Heart left ventricle (tissue), 16 donors: ENCODE data around the gene MFSD2A. TPM values are rescaled to one million over a fixed set of nuclear protein-coding genes. Genes with fewer than 3 reads are reported as not detected.

ENCODE experiments used
- ATAC-seq, 4 donors: fragments of 200-7000 bp; cut with Tn5 transposase; one replicate each; pipeline ENCODE4 v1.9.1; 2020 to 2022; ENCODE audit warnings: moderate library complexity in 4 of 4, mild to moderate bottlenecking in 3 of 4, moderate number of reproducible peaks in 1 of 4
- DNase-seq, 5 donors: peaks; one replicate each; pipeline ENCODE4 v3.0.0-alpha.2; 2020
- H3K27ac ChIP-seq, 12 donors: fragments of 200-600 bp; sonication (generic) in 4 of 12; one replicate each; pipeline versions ENCODE4 v1.5.0 to v1.8.0; 2016 to 2022; ENCODE audit warnings: mild to moderate bottlenecking in 2 of 12
- H3K27me3 ChIP-seq, 9 donors: fragments of 200-600 bp; sonication (generic) in 2 of 9; one replicate each; pipeline versions ENCODE4 v1.5.1 to v1.8.0; 2016 to 2022; ENCODE audit warnings: mild to moderate bottlenecking in 3 of 9
- H3K36me3 ChIP-seq, 9 donors: fragments of 200-600 bp; sonication (generic) in 2 of 9; one replicate each; pipeline versions ENCODE4 v1.5.0 to v1.8.0; 2018 to 2022; ENCODE audit warnings: mild to moderate bottlenecking in 2 of 9
- H3K4me1 ChIP-seq, 12 donors: fragments of 200-600 bp; sonication (generic) in 4 of 12; one replicate each; pipeline versions ENCODE4 v1.5.0 to v1.8.0; 2016 to 2022; ENCODE audit warnings: mild to moderate bottlenecking in 3 of 12
- H3K4me3 ChIP-seq, 12 donors: fragments of 200-600 bp; sonication (generic) in 4 of 12; one replicate each; pipeline versions ENCODE4 v1.5.0 to v1.8.0; 2017 to 2022; ENCODE audit warnings: mild to moderate bottlenecking in 9 of 12, moderate library complexity in 4 of 12
- H3K9me3 ChIP-seq, 12 donors: fragments of 200-600 bp; sonication (generic) in 4 of 12; one replicate each; pipeline versions ENCODE4 v1.5.0 to v1.8.0; 2016 to 2022; ENCODE audit warnings: mild to moderate bottlenecking in 1 of 12
- POLR2A ChIP-seq, 2 donors: fragments of 450-650 bp; IDR thresholded peaks; one replicate each; pipeline ENCODE4 v1.6.1; 2017; ENCODE audit warnings: antibody characterized with exemption in 2 of 2, mild to moderate bottlenecking in 2 of 2, moderate library complexity in 2 of 2
- WGBS, 4 donors: extraction: QIAGEN DNeasy Blood & Tissue Kit in 2 of 4; methylation state at CpG; one replicate each; pipeline versions ENCODE4 v1.1.5 to v1.1.7; 2013 to 2018; 5-methylcytosine and 5-hydroxymethylcytosine counted together
- intact Hi-C, 10 donors: fragments of 100-400 bp; cut with DNase I; formaldehyde crosslinking; loops; one replicate each; pipeline versions ENCODE4 v1.11.1 to v1.14.2; 2022
- polyA plus RNA-seq, 2 donors: library from polyadenylated mRNA; stranded (reverse); fragments of 200-250 nt; gene quantifications; one replicate each; pipeline ENCODE4 v1.2.3, GENCODE V29; 2013
- total RNA-seq, 9 donors: library from RNA; depleted of rRNA in 2 of 9; stranded (reverse); fragments of >200 nt in 2 of 9; fragmentation: NEBNext Ultra II Directional in 3 of 9; extraction: Animal tissue kit (Norgen Biotek cat#: 25700) in 3 of 9; gene quantifications; one replicate each; pipeline versions ENCODE4 v1.1.0 to v1.2.4, GENCODE V29; 2016 to 2023
- TF ChIP-seq, protein P1 (sequence below), 12 donors: fragments of 200-600 bp; sonication (generic) in 4 of 12; IDR thresholded peaks; one replicate each; pipeline versions ENCODE4 v1.5.0 to v1.8.0; 2018 to 2022; ENCODE audit warnings: antibody characterized with exemption in 12 of 12, mild to moderate bottlenecking in 5 of 12
- donor health status: ischemic (EF 13 %, LVEDD 7.1; RV severe dilation, severe dysfunction).
- donor health status: healthy with polysubstance abuse.
- donor health status: DM: no; HTN: yes; CAD: no.
- donor health status: DM: no; HTN: no; CAD: no.
- donor health status: ischemic (EF 25% LVEDD 6.9; RV normal size, moderate dysfunction).
- donor health status: ischemic (EF 25% LVEDD 5.7; RV mildly dilated, moderate dysfunction).
- donor health status: healthy.
- donor health status: DM: yes; HTN: yes; CAD: no.
- donor health status: ischemic (EF 35%, LVEDD 5.7; RV mildly dilated, moderate dysfunction).
- donor health status: nonischemic (EF 11% LVEDD 7.7; RV severe dilation, severe dysfunction).
- donor health status: DM: yes; HTN: yes; CAD: no.
- donor health status: PGD.
- donor health status: ischemic (EF 29% LVEDD 5.4; RV normal size, mild dysfunction).
- donor health status: nonischemic (EF 23%, LVEDD 6.1; RV moderate dilation, normal function).

The MFSD2A gene
- total and polyA plus RNA-seq, 11 donors: 0.11 to 12.7 (median 0.96) TPM

DNA sequence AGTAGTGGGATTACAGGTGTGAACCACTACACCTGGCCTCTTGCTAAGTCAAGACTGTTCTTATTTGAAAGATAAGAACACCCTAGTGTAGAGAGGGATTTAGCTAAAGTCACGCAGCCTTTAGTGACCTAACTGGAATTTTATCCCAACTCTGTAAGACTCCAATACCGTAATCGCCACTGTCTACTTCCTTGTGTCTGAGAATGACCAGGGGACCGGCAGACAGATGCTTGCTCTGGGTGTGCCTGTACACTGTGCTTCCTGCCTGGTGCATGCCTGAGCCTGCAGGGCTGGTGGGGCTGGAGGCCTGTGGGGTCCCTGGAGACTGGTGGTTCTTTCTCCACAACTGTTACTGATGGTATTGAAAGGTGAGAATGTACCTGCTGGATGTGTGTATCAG is 15.3 kb downstream of the MFSD2A start:
- intact Hi-C loops: loop anchor here in 4 of 10 donors (5.0 to 10.0 kb wide), 3 partner anchors 53 to 65 kb away; no protein-coding TSS in a partner anchor
- Histone ChIP-seq H3K4me3 (no peak overlapping the region), H3K36me3 (no peaks in the 10 kb centered on the region), H3K27me3 (no peaks in the 10 kb centered on the region), H3K27ac (no peak overlapping the region), H3K4me1 (peaks cover 0 to 5% (median 0%) of the 10 kb centered on the region in 12 donors), H3K9me3 (no peaks in the 10 kb centered on the region)
- DNase-seq (no peak), ATAC-seq (no peak)
- 61 to 69% (median 65%) methylated on average over 4 of the region's 4 CpGs for WGBS, 4 donors
- no peak for TF ChIP-seq POLR2A (IDR thresholded peaks at IDR 0.05)
- TF ChIP-seq, protein P1, sequence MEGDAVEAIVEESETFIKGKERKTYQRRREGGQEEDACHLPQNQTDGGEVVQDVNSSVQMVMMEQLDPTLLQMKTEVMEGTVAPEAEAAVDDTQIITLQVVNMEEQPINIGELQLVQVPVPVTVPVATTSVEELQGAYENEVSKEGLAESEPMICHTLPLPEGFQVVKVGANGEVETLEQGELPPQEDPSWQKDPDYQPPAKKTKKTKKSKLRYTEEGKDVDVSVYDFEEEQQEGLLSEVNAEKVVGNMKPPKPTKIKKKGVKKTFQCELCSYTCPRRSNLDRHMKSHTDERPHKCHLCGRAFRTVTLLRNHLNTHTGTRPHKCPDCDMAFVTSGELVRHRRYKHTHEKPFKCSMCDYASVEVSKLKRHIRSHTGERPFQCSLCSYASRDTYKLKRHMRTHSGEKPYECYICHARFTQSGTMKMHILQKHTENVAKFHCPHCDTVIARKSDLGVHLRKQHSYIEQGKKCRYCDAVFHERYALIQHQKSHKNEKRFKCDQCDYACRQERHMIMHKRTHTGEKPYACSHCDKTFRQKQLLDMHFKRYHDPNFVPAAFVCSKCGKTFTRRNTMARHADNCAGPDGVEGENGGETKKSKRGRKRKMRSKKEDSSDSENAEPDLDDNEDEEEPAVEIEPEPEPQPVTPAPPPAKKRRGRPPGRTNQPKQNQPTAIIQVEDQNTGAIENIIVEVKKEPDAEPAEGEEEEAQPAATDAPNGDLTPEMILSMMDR (IDR thresholded peaks at IDR 0.05): no peak

DNA sequence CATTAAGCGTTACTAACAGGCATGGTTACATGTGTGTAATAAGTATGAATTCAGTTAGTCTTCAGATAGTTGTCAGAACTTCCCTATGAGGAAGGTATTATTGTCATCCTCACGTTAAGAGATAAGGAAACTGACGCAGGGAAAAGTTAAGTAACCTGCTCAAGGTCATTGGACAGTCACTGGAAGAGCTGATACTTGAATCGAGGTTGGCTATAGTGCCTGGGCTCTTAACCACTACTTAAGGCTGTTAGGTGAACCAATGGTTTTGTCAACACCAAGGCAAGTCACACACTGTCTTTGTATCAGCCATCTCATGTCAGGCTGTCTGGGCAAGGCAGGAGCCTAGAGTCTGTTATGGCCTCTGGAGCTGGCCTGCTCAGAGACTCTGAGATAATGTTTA is 16.2 kb downstream of the MFSD2A start:
- Histone ChIP-seq H3K27me3 (no peaks in the 10 kb centered on the region), H3K36me3 (no peaks in the 10 kb centered on the region), H3K4me1 (peaks cover 0 to 5% (median 0%) of the 10 kb centered on the region in 12 donors), H3K27ac (no peak overlapping the region), H3K9me3 (no peaks in the 10 kb centered on the region), H3K4me3 (no peak overlapping the region)
- TF ChIP-seq, protein P1 (IDR thresholded peaks at IDR 0.05): no peak
- TF ChIP-seq POLR2A (IDR thresholded peaks at IDR 0.05): no peak
- DNase-seq (no peak), ATAC-seq (peak in 1 of 4 donors; percentile 32)
- intact Hi-C loops: loop anchor here in 4 of 10 donors (5.0 to 10.0 kb wide), 3 partner anchors 54 to 64 kb away; no protein-coding TSS in a partner anchor
- 51 to 69% (median 62%) methylated on average over 4 of the region's 4 CpGs for whole genome bisulfite sequencing, 4 donors

DNA sequence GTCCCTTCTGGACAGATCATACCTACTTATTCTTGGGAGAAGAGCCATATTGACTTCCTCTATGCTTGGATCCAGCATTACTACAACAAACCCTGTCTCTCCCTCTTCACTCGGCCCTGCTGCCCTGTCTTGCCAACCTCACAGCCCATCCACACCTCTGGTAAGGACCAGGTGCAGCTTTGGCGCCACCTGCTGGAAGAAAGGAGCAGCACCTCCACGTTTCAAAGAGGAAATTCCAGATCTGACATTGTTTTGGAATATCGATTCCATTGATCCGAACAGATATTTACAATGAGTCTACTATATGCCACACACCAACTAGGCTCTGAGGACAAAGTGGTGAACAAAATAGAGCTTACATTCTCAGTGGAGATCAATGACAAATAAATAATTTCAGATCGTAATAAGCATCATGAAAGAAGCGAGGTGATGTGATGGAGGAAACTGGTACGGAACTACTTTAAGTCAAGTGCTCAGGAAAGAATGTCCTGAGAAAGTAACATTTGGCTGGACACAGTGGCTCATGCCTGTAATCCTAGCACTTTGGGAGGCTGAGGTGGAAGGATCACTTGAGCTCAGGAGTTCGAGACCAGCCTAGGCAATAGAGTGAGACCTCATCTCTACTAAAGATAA is 18.7 kb downstream of the MFSD2A start:
- no peaks in the 10 kb centered on the region for H3K9me3 ChIP-seq
- peaks cover 0 to 5% (median 0%) of the 10 kb centered on the region in 12 donors for H3K4me1 ChIP-seq
- no peak overlapping the region for H3K27ac ChIP-seq
- no peak overlapping the region for H3K4me3 ChIP-seq
- TF ChIP-seq POLR2A (IDR thresholded peaks at IDR 0.05): no peak
- TF ChIP-seq, protein P1 (IDR thresholded peaks at IDR 0.05): peak; percentile 93 to 99 (median 96)
- no peaks in the 10 kb centered on the region for H3K36me3 ChIP-seq
- no peaks in the 10 kb centered on the region for H3K27me3 ChIP-seq
- intact Hi-C loops: loop anchor here (1.0 to 10.0 kb wide), 9 partner anchors 54 to 159 kb away; no protein-coding TSS in a partner anchor
- ATAC-seq (peak; percentile 63 to 86 (median 84)), DNase-seq (peak; percentile 55 to 85 (median 75))
- WGBS, 4 donors: 26 to 34% (median 30%) methylated on average over 9 of the region's 9 CpGs

DNA sequence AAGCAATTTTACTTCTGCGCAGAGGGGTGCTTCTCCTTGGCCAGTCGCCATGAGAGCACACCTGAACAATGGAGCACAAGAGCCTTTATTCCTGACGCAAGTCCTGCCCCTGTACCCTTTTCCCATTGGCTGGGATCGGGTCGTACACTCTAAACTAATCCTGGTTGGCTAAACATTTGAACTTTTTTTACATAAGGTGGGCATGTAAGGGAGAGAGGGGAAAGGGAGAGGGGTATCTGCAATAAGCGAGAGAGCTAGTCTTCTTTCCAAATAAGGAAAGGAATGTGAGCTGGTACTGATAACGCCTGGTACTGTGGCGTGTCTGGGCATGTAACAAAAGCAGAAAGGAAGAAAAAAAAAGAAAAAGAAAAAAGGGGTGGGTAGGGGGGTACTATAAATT is 21.8 kb downstream of the MFSD2A start:
- TF ChIP-seq, protein P1 (IDR thresholded peaks at IDR 0.05): no peak
- no peak for TF ChIP-seq POLR2A (IDR thresholded peaks at IDR 0.05)
- no peaks in the 10 kb centered on the region for H3K36me3 ChIP-seq
- DNase-seq (no peak), ATAC-seq (no peak)
- no peaks in the 10 kb centered on the region for H3K27me3 ChIP-seq
- no peaks in the 10 kb centered on the region for H3K9me3 ChIP-seq
- intact Hi-C loops: loop anchor here in 2 of 10 donors (10.0 kb wide), 1 partner anchor 58 kb away; no protein-coding TSS in a partner anchor
- WGBS, 4 donors: 45 to 54% (median 49%) methylated on average over 8 of the region's 8 CpGs
- no peak overlapping the region for H3K27ac ChIP-seq
- H3K4me3 ChIP-seq: no peak overlapping the region
- H3K4me1 ChIP-seq: peaks cover 0 to 3% (median 0%) of the 10 kb centered on the region in 12 donors
